GM12878 (cell line): ENCODE data around the gene FARSB.

ENCODE experiments used
- ASH2L ChIP-seq: fragments of 300-600, 200-600 bp; sonication (generic); IDR thresholded peaks from 2 replicates; pipeline ENCODE4 v1.6.1; 2017; ENCODE audit warnings: low read depth, mild to moderate bottlenecking, borderline replicate concordance
- BCL11A ChIP-seq: IDR thresholded peaks from 2 replicates; pipeline ENCODE4 v1.6.1; 2011; ENCODE audit warnings: low read depth, low read length
- CBX5 ChIP-seq: sonication (generic); IDR thresholded peaks from 2 replicates; pipeline ENCODE4 v1.6.1; 2016; ENCODE audit warnings: low read depth, moderate library complexity, mild to moderate bottlenecking, inconsistent platforms
- CEBPB ChIP-seq, 2 experiments: fragments of 150-350 bp in 1 of 2; IDR thresholded peaks; 2 replicates each; pipeline ENCODE4 v1.6.1; 2012 to 2014; ENCODE audit warnings: low read depth in 2 of 2, low read length in 2 of 2, borderline replicate concordance in 1 of 2, inconsistent platforms in 1 of 2
- ESRRA ChIP-seq: IDR thresholded peaks from 2 replicates; pipeline ENCODE4 v1.6.1; 2012; ENCODE audit warnings: mild to moderate bottlenecking, low read length, improper control_type of control experiment
- MEF2B ChIP-seq: fragments of 450-650 bp; IDR thresholded peaks from 2 replicates; pipeline ENCODE4 v1.6.1; 2018; ENCODE audit warnings: mild to moderate bottlenecking, moderate library complexity; ENCODE audit not compliant: partially characterized antibody, poor library complexity, severe bottlenecking
- NFIC ChIP-seq: IDR thresholded peaks from 2 replicates; pipeline ENCODE4 v1.6.1; 2012; ENCODE audit warnings: low read depth, mild to moderate bottlenecking, inconsistent platforms, low read length, moderate library complexity
- NR2F1 ChIP-seq: fragments of 450-650 bp; conservative IDR thresholded peaks from 2 replicates; pipeline ENCODE4 v1.6.1; 2017; ENCODE audit warnings: mild to moderate bottlenecking
- POLR2A ChIP-seq: IDR thresholded peaks from 2 replicates; pipeline ENCODE4 v1.6.1; 2011; ENCODE audit warnings: low read depth, mild to moderate bottlenecking, low read length
- SMAD1 ChIP-seq: fragments of 450-650 bp; IDR thresholded peaks from 2 replicates; pipeline ENCODE4 v1.6.1; 2018; ENCODE audit warnings: mild to moderate bottlenecking, low read depth; ENCODE audit not compliant: partially characterized antibody
- TF ChIP-seq, protein P1 (sequence below): fragments of 450-650 bp; IDR thresholded peaks from 2 replicates; pipeline ENCODE4 v1.6.1; 2017; ENCODE audit warnings: low read depth, mild to moderate bottlenecking, moderate library complexity
- TF ChIP-seq, protein P2 (sequence below), 3 experiments: IDR thresholded peaks in 2 of 3; conservative IDR thresholded peaks in 1 of 3; 2 replicates each; pipeline ENCODE4 v1.5.1; 2011; ENCODE audit warnings: low read depth in 3 of 3, low read length in 3 of 3, mild to moderate bottlenecking in 3 of 3, control low read depth in 2 of 3, moderate library complexity in 2 of 3, inconsistent platforms in 1 of 3, mixed read lengths in 1 of 3; ENCODE audit not compliant: control insufficient read depth in 2 of 3, insufficient read depth in 1 of 3; ENCODE audit errors: extremely low read depth in 1 of 3

DNA sequence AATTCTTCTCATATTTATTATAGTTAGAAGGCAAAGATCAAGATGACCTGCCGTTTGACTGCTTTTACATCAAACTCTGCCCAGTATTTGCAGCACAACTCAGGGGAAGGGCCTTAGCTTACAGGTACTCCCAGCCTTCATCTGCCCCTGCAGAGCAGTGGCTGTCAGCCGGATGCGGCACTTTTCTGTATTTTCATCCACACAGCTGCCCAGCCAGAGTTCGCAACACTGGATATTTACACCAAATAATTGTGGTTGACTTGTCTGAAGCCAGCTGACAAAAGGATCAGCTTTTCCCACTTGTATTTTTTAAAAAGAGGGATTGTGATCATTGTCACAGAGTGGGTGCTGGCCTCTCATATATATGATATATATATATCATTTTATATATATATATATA is 94.7 kb downstream of the FARSB start:
- TF ChIP-seq, protein P1, sequence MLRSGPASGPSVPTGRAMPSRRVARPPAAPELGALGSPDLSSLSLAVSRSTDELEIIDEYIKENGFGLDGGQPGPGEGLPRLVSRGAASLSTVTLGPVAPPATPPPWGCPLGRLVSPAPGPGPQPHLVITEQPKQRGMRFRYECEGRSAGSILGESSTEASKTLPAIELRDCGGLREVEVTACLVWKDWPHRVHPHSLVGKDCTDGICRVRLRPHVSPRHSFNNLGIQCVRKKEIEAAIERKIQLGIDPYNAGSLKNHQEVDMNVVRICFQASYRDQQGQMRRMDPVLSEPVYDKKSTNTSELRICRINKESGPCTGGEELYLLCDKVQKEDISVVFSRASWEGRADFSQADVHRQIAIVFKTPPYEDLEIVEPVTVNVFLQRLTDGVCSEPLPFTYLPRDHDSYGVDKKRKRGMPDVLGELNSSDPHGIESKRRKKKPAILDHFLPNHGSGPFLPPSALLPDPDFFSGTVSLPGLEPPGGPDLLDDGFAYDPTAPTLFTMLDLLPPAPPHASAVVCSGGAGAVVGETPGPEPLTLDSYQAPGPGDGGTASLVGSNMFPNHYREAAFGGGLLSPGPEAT = no peak
- TF ChIP-seq POLR2A (no peak), BCL11A (no peak), CEBPB (IDR thresholded peaks at IDR 0.05; ENCODE audit: borderline replicate concordance in 1 of 2, low read depth in 2 of 2, low read length in 2 of 2) (no peak), NR2F1 (no peak), ASH2L (no peak), NFIC (no peak), CBX5 (no peak), SMAD1 (no peak), ESRRA (no peak), MEF2B (no peak)
- TF ChIP-seq, protein P2, sequence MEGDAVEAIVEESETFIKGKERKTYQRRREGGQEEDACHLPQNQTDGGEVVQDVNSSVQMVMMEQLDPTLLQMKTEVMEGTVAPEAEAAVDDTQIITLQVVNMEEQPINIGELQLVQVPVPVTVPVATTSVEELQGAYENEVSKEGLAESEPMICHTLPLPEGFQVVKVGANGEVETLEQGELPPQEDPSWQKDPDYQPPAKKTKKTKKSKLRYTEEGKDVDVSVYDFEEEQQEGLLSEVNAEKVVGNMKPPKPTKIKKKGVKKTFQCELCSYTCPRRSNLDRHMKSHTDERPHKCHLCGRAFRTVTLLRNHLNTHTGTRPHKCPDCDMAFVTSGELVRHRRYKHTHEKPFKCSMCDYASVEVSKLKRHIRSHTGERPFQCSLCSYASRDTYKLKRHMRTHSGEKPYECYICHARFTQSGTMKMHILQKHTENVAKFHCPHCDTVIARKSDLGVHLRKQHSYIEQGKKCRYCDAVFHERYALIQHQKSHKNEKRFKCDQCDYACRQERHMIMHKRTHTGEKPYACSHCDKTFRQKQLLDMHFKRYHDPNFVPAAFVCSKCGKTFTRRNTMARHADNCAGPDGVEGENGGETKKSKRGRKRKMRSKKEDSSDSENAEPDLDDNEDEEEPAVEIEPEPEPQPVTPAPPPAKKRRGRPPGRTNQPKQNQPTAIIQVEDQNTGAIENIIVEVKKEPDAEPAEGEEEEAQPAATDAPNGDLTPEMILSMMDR (IDR thresholded peaks at IDR 0.05 in 2 of 3, conservative IDR thresholded peaks at IDR 0.05 in 1 of 3; ENCODE audit: control insufficient read depth in 2 of 3, extremely low read depth in 1 of 3, insufficient read depth in 1 of 3, low read depth in 3 of 3, low read length in 3 of 3) = no peak
